GM18907 (cell line): ENCODE data around the gene KCNH4.
"Not testable (repeated sequence)": the region's sequence is repeated elsewhere in the genome, so short reads cannot be mapped to it uniquely, and the experiment has no call there.

ENCODE experiments used
- ATAC-seq: cut with Tn5 transposase; IDR thresholded peaks from one replicate; pipeline ENCODE4 v1.9.1; 2021; ENCODE audit warnings: mild to moderate bottlenecking, moderate library complexity; ENCODE audit not compliant: unreplicated experiment

KCNH4 gene

GRCh38 chr17:42179911-42180410, 981 bp downstream of the KCNH4 start:
- no peak for ATAC-seq

GRCh38 chr17:42179335-42179734, 1.6 kb downstream of the KCNH4 start:
- no peak for ATAC-seq

- no peak for ATAC-seq
These were observed 2.1 kb downstream of the KCNH4 start for GRCh38 chr17:42178817-42179216.

GRCh38 chr17:42177684-42178083, 3.3 kb downstream of the KCNH4 start:
- no peak for ATAC-seq

- no peak for ATAC-seq
These were observed 6.7 kb downstream of the KCNH4 start for GRCh38 chr17:42174126-42174783.

- no peak for ATAC-seq
These were observed 9.1 kb downstream of the KCNH4 start for GRCh38 chr17:42171831-42172230.

GRCh38 chr17:42169351-42169750, 11.6 kb downstream of the KCNH4 start:
- ATAC-seq = no peak

- no peak for ATAC-seq
These were observed 13.1 kb downstream of the KCNH4 start for GRCh38 chr17:42167807-42168206.

- ATAC-seq = no peak
These were observed 14.7 kb downstream of the KCNH4 start for GRCh38 chr17:42166196-42166763.

- no peak for ATAC-seq
These were observed 15.2 kb downstream of the KCNH4 start for GRCh38 chr17:42165751-42166150.

GRCh38 chr17:42163696-42164407, 17.1 kb downstream of the KCNH4 start:
- ATAC-seq = no peak

- ATAC-seq = no peak
These were observed 17.8 kb downstream of the KCNH4 start for GRCh38 chr17:42163113-42163512.

GRCh38 chr17:42160531-42160910, 20.4 kb downstream of the KCNH4 start:
- ATAC-seq = no peak

- ATAC-seq = no peak
These were observed 21.0 kb downstream of the KCNH4 start for GRCh38 chr17:42159796-42160530.

- no peak for ATAC-seq
These were observed 25.3 kb downstream of the KCNH4 start for GRCh38 chr17:42155614-42156045.

- no peak for ATAC-seq
These were observed 26.8 kb downstream of the KCNH4 start for GRCh38 chr17:42153919-42154742.

GRCh38 chr17:42146911-42147607, 33.9 kb downstream of the KCNH4 start:
- ATAC-seq = no peak

GRCh38 chr17:42143138-42143537, 37.8 kb downstream of the KCNH4 start:
- not testable (repeated sequence) for ATAC-seq

GRCh38 chr17:42142371-42142896, 38.5 kb downstream of the KCNH4 start:
- no peak for ATAC-seq

- no peak for ATAC-seq
These were observed 39.6 kb downstream of the KCNH4 start for GRCh38 chr17:42141382-42141781.
